ENCODE results near the gene MYCN. TPM values are rescaled to one million over a fixed set of nuclear protein-coding genes. Genes with fewer than 3 reads are reported as not detected.
"Not testable (repeated sequence)": the region's sequence is repeated elsewhere in the genome, so short reads cannot be mapped to it uniquely, and the experiment has no call there.

Gene MYCN
- total and polyA plus RNA-seq, 2 experiments from 2014 or later: 8.9 to 16.7 TPM

DNA sequence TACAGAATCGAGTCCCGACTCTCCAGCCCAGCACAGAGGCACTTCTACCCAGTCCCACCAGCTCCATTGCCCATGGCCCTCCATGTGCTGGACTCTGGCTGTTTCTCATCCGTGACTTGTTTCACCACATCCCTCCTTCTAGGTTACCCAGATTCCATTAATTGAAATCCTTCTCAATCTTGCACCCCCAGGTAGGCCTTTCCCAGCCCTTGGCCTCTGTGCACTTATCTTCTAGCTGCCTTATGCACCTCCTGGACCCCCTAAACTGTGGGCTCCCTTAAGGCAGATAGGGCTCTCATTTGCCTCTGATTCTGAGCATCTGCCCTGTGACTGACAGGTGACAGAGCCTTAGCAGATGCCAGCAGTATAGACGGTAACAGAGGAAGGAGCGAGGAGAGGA lies 9.2 kb downstream of the MYCN start:
- no peaks in the 10 kb centered on the region for H3K9me2 ChIP-seq (replicated peaks; ENCODE audit: insufficient read depth)
- no peak overlapping the region for H3K27ac ChIP-seq
- no peaks in the 10 kb centered on the region for H4K20me1 ChIP-seq (ENCODE audit: insufficient read depth, poor library complexity, severe bottlenecking)
- TF ChIP-seq EZH2phosphoT487 (IDR thresholded peaks at IDR 0.05; ENCODE audit: low read depth, severe bottlenecking, unreplicated experiment): no peak
- TF ChIP-seq, protein P1, sequence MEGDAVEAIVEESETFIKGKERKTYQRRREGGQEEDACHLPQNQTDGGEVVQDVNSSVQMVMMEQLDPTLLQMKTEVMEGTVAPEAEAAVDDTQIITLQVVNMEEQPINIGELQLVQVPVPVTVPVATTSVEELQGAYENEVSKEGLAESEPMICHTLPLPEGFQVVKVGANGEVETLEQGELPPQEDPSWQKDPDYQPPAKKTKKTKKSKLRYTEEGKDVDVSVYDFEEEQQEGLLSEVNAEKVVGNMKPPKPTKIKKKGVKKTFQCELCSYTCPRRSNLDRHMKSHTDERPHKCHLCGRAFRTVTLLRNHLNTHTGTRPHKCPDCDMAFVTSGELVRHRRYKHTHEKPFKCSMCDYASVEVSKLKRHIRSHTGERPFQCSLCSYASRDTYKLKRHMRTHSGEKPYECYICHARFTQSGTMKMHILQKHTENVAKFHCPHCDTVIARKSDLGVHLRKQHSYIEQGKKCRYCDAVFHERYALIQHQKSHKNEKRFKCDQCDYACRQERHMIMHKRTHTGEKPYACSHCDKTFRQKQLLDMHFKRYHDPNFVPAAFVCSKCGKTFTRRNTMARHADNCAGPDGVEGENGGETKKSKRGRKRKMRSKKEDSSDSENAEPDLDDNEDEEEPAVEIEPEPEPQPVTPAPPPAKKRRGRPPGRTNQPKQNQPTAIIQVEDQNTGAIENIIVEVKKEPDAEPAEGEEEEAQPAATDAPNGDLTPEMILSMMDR (IDR thresholded peaks at IDR 0.05; ENCODE audit: poor library complexity): no peak
- TF ChIP-seq EZH2 (IDR thresholded peaks at IDR 0.05; ENCODE audit: borderline replicate concordance): no peak
- H2AFZ ChIP-seq: no peak overlapping the region
- 86% methylated on average over 5 of the region's 5 CpGs for WGBS (ENCODE audit: low lambda C conversion rate, missing lambda C conversion rate)
- H3K36me3 ChIP-seq (replicated peaks; ENCODE audit: insufficient read depth, low read depth): no peaks in the 10 kb centered on the region
- no peak for DNase-seq (ENCODE audit: low spot score)
- no peaks in the 10 kb centered on the region for H3K27me3 ChIP-seq
- H3K4me1 ChIP-seq (ENCODE audit: insufficient read depth): no peaks in the 10 kb centered on the region
- H3K9me3 ChIP-seq (ENCODE audit: low read depth): no peaks in the 10 kb centered on the region
- H3K79me2 ChIP-seq: peaks cover 12% of the 10 kb centered on the region
- H3K4me3 ChIP-seq: no peak overlapping the region
- H3K4me2 ChIP-seq: no peak overlapping the region

DNA sequence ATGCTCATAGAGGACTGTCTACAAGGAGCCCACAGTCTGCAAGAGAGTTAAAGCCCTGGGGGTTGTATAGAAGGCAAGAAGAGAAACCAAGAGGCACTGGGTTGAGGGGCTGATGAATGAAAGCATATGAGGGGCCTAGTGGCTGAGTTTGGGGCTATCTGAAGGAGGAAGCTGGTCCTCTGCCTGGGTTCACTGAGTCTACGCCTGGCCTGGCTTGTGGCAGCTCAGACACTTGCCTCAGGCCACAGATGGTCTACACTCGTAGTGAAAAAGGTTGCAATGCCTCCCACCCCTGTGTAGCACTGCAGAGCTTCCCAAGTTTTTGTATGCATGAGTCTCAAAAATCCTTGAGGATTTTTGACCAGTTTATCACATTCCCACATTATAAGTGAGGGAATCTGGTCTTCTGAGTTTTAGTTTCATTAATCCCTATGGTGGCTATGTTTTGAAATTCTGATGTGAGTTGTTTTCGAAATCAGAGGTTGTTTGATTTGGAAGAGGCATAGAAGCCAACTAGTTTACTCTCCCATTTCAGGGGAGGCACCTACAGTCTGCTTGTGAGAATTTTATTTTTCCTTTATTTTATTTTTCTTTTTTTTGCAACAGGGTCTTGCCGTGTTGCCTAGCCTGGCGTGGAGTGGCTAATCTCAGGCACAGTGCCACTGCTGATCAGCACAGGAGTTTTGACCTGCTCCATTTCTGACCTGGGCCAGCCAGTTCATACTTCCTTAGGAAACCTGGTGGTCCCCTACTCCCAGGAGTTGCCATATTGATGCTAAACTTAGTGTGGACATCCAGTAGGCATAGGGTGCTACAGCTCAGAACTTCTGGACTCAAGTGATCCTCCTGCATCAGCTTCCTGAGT lies 10.0 kb downstream of the MYCN start:
- Histone ChIP-seq H3K79me2 (peaks cover 4% of the 10 kb centered on the region), H3K9me2 (replicated peaks; ENCODE audit: insufficient read depth) (no peaks in the 10 kb centered on the region), H3K4me1 (ENCODE audit: insufficient read depth) (no peaks in the 10 kb centered on the region), H3K27me3 (no peaks in the 10 kb centered on the region), H4K20me1 (ENCODE audit: insufficient read depth, poor library complexity, severe bottlenecking) (no peaks in the 10 kb centered on the region), H2AFZ (no peak overlapping the region), H3K4me2 (no peak overlapping the region), H3K36me3 (replicated peaks; ENCODE audit: insufficient read depth, low read depth) (no peaks in the 10 kb centered on the region), H3K27ac (no peak overlapping the region), H3K4me3 (no peak overlapping the region), H3K9me3 (ENCODE audit: low read depth) (no peaks in the 10 kb centered on the region)
- TF ChIP-seq EZH2phosphoT487 (IDR thresholded peaks at IDR 0.05; ENCODE audit: low read depth, severe bottlenecking, unreplicated experiment) (no peak), EZH2 (IDR thresholded peaks at IDR 0.05; ENCODE audit: borderline replicate concordance) (no peak)
- TF ChIP-seq, protein P1 (IDR thresholded peaks at IDR 0.05; ENCODE audit: poor library complexity): no peak
- WGBS (ENCODE audit: low lambda C conversion rate, missing lambda C conversion rate): 94% methylated on average over 5 of the region's 5 CpGs
- no peak for DNase-seq (ENCODE audit: low spot score)

DNA sequence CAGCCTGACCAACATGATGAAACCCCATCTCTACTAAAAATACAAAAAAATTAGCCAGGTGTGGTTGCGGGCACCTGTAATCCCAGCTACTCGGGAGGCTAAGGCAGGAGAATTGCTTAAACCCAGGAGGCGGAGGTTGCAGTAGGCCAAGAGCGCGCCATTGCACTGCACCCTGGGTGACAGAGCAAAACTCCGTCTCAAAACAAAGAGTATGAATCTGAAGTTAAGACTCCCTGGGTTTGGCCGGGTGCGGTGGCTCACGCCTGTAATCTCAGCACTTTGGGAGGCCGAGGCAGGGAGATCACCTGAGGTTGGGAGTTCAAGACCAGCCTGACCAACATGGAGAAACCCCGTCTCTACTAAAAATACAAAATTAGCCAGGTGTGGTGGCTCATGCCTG lies 11.6 kb downstream of the MYCN start:
- not testable (repeated sequence) for H3K4me1 ChIP-seq (ENCODE audit: insufficient read depth); DNase-seq (ENCODE audit: low spot score)
- 97% methylated on average over 11 of the region's 11 CpGs for WGBS (ENCODE audit: low lambda C conversion rate, missing lambda C conversion rate)

DNA sequence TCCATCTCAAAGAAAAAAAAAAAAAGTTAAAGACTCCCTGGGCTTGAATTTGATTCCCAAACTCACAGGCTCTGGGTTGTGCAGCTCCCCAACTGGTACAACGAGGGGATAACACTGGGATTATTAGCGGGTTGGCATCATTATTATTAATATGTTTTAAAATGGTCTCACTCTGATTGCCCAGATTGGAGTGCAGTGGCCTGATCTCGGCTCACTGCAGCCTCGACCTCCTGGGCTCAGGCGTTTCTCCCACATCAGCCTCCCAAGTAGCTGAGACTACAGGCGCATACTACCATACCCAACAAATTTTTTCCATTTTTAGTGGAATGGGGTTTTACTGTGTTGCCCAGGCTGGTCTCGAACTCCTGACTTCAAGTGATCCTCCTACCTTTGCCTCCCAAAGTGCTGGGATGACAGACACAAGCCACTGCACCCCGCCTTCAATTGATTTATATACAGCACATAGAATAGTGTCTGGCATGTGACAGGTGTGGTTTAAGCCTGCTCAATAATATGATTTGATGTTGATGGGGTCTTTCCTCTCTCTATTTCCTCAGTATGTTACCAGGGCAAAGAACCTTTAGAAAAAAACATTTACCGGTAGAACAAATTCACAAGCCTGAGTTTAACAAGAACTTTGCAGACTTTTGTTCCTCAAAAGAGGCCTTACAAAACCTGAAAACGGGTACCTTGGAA lies 12.2 kb downstream of the MYCN start:
- Histone ChIP-seq H3K27me3 (no peaks in the 10 kb centered on the region), H3K79me2 (no peaks in the 10 kb centered on the region), H3K4me1 (ENCODE audit: insufficient read depth) (no peaks in the 10 kb centered on the region), H3K4me3 (no peak overlapping the region), H3K4me2 (no peak overlapping the region), H3K9me3 (ENCODE audit: low read depth) (no peaks in the 10 kb centered on the region), H3K9me2 (replicated peaks; ENCODE audit: insufficient read depth) (no peaks in the 10 kb centered on the region), H3K36me3 (replicated peaks; ENCODE audit: insufficient read depth, low read depth) (no peaks in the 10 kb centered on the region), H3K27ac (no peak overlapping the region), H2AFZ (no peak overlapping the region), H4K20me1 (ENCODE audit: insufficient read depth, poor library complexity, severe bottlenecking) (no peaks in the 10 kb centered on the region)
- WGBS (ENCODE audit: low lambda C conversion rate, missing lambda C conversion rate): 87% methylated on average over 10 of the region's 10 CpGs
- DNase-seq (ENCODE audit: low spot score): no peak
- TF ChIP-seq, protein P1 (IDR thresholded peaks at IDR 0.05; ENCODE audit: poor library complexity): no peak
- TF ChIP-seq EZH2 (IDR thresholded peaks at IDR 0.05; ENCODE audit: borderline replicate concordance): no peak
- TF ChIP-seq EZH2phosphoT487 (IDR thresholded peaks at IDR 0.05; ENCODE audit: low read depth, severe bottlenecking, unreplicated experiment): no peak

More for the DNA sequence above, 11.6 kb downstream of the MYCN start:
- H4K20me1 ChIP-seq (ENCODE audit: insufficient read depth, poor library complexity, severe bottlenecking); H3K9me2 ChIP-seq (replicated peaks; ENCODE audit: insufficient read depth); H2AFZ ChIP-seq; H3K9me3 ChIP-seq (ENCODE audit: low read depth); H3K27ac ChIP-seq; H3K27me3 ChIP-seq; H3K4me2 ChIP-seq; H3K79me2 ChIP-seq; H3K4me3 ChIP-seq; H3K36me3 ChIP-seq (replicated peaks; ENCODE audit: insufficient read depth, low read depth): not testable (repeated sequence)
